ENCODE data around the gene HOXD1.

- TF ChIP-seq CTCF (IDR thresholded peaks at IDR 0.05) (no peak), TCF7L2 (IDR thresholded peaks at IDR 0.05; ENCODE audit: low read depth, low read length) (no peak), POLR2AphosphoS5 (IDR thresholded peaks at IDR 0.05; ENCODE audit: low read depth, low read length) (no peak), SIN3A (IDR thresholded peaks at IDR 0.05; ENCODE audit: borderline replicate concordance, insufficient read depth, low read depth, low read length) (no peak)
- TF ChIP-seq, protein P1, sequence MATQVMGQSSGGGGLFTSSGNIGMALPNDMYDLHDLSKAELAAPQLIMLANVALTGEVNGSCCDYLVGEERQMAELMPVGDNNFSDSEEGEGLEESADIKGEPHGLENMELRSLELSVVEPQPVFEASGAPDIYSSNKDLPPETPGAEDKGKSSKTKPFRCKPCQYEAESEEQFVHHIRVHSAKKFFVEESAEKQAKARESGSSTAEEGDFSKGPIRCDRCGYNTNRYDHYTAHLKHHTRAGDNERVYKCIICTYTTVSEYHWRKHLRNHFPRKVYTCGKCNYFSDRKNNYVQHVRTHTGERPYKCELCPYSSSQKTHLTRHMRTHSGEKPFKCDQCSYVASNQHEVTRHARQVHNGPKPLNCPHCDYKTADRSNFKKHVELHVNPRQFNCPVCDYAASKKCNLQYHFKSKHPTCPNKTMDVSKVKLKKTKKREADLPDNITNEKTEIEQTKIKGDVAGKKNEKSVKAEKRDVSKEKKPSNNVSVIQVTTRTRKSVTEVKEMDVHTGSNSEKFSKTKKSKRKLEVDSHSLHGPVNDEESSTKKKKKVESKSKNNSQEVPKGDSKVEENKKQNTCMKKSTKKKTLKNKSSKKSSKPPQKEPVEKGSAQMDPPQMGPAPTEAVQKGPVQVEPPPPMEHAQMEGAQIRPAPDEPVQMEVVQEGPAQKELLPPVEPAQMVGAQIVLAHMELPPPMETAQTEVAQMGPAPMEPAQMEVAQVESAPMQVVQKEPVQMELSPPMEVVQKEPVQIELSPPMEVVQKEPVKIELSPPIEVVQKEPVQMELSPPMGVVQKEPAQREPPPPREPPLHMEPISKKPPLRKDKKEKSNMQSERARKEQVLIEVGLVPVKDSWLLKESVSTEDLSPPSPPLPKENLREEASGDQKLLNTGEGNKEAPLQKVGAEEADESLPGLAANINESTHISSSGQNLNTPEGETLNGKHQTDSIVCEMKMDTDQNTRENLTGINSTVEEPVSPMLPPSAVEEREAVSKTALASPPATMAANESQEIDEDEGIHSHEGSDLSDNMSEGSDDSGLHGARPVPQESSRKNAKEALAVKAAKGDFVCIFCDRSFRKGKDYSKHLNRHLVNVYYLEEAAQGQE (IDR thresholded peaks at IDR 0.05; ENCODE audit: insufficient read depth in 1 of 2, low read depth in 2 of 2, low read length in 1 of 2), result no peak
Observed at GRCh38 chr2:176139661-176140512, 48.6 kb upstream of the HOXD1 start.
